Measurements from ENCODE around the gene TPM1.

DNA sequence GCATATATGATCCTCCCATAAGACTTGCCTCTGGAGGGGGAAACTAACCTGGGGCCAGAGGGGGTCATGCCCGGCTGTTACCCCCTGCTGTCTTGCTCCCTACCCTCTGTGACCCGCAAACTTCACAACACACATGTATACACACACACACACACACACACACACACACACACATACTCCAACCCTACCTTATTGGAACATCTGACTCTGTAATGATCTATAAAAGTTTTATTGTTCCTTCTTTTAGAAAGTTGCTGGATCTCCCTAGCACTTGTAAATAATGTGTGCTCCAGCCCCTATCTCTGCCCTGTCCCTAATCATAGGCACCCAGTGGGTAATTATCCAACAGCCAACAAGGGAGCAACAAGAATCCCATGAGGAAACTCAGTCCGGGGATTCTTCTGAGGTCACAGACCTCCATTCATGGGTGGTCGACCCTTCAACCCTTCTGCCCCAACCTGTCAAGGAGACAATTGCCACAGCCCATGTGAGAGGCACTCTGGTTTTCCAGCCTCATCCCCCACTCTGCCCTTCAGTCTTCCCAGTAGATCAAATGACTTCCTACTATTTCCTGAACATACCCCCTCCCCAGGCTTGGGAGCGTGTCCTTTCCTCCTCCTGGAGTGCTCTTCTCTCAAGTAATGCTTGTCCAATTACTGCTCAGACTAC, 14.0 kb upstream of the TPM1 start:
- TF ChIP-seq, protein P1, sequence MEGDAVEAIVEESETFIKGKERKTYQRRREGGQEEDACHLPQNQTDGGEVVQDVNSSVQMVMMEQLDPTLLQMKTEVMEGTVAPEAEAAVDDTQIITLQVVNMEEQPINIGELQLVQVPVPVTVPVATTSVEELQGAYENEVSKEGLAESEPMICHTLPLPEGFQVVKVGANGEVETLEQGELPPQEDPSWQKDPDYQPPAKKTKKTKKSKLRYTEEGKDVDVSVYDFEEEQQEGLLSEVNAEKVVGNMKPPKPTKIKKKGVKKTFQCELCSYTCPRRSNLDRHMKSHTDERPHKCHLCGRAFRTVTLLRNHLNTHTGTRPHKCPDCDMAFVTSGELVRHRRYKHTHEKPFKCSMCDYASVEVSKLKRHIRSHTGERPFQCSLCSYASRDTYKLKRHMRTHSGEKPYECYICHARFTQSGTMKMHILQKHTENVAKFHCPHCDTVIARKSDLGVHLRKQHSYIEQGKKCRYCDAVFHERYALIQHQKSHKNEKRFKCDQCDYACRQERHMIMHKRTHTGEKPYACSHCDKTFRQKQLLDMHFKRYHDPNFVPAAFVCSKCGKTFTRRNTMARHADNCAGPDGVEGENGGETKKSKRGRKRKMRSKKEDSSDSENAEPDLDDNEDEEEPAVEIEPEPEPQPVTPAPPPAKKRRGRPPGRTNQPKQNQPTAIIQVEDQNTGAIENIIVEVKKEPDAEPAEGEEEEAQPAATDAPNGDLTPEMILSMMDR (IDR thresholded peaks at IDR 0.05): no peak
- TF ChIP-seq POLR2A (IDR thresholded peaks at IDR 0.05): no peak

Data from breast epithelium (tissue), 3 donors.